Umbilical cord (tissue), 2 donors: ENCODE data around the gene ELANE. TPM values are rescaled to one million over a fixed set of nuclear protein-coding genes. Genes with fewer than 3 reads are reported as not detected.
"Not testable (repeated sequence)": the region's sequence is repeated elsewhere in the genome, so short reads cannot be mapped to it uniquely, and the experiment has no call there.

Experiments
- DNase-seq: peaks from one replicate; pipeline ENCODE4 v3.0.0-alpha.2; 2015; ENCODE audit warnings: low spot score
- total RNA-seq: library from RNA; depleted of rRNA; stranded (reverse); fragments of >200 nt; gene quantifications from one replicate; pipeline ENCODE4 v1.2.3, GENCODE V29; 2014; ENCODE audit warnings: low replicate concordance; ENCODE audit not compliant: insufficient read depth

The ELANE gene
- total RNA-seq, 1 donor from 2014 or later, result not detected

DNA sequence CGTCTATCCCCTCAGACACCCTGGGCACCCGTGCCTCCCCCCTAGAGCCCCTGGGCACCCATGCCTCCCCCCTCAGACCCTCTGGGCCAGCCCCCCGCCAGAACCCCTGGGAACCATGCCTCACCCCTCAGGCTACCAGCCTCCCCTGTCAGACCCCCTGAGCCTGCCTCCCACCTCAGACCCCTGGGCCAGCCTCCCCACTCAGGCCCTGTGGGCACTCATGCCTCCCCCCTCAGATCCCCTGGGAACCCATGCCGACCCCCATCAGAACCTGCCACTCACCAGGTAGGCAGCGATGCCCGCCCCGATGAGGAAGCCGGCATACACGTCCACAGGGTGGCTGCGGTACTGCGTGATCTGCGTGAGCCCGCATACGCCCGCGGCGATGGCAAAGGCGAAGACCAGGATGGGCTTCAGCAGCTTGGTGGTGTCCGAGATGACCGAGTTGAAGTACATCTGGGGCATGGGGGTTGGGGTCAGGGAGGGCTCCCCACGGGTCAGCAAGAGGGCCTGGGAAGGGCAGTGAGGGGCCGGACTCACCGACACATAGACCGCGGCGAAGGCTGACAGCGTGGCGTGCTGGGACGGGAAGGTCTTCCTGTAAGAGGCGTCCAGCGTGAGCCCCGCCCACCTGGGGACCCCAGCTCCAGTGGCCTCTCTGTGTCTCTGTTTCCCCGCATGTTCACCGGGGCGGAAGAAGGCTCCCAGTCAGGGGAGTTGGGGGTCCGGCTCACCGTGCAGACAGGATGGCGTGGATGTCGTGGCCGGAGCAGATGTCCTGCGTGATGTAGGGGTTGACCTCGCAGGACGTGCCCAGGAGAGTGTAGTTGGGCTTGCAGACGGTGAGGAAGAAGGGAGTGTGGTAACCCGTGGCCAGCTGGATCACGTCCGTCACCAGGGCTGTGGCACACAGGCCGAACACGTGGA is 37.7 kb upstream of the ELANE start:
- no peak for DNase-seq

DNA sequence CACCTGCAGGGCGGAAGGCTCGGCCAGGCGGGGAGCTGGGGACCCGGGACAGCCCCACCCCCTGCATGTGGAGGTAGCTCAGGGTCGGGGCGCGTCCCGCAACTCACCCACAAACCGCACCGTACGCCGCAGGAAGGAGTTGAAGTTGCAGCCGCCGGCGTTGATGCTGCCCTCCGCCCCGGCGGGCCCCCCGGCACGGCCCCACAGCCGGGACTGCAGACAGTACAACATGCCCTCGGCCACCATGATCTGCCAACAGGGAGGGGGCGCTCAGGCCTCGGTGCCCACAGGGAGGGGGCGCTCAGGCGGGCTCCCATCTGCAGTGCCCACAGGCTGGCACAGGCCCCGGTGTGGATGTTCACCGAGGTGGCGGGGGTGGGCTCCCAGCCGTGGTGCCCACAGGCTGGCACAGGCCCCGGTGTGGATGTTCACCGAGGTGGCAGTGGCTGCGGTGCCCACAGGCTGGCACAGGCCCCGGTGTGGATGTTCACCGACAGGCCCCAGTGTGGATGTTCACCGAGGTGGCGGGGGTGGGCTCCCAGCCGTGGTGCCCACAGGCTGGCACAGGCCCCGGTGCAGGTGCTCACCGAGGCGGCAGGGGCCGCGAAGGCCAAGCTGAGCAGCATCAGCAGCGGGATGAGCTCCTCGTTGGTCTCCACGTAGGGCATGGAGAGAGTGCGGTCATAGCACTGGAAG is 36.9 kb upstream of the ELANE start:
- DNase-seq, result no peak

DNA sequence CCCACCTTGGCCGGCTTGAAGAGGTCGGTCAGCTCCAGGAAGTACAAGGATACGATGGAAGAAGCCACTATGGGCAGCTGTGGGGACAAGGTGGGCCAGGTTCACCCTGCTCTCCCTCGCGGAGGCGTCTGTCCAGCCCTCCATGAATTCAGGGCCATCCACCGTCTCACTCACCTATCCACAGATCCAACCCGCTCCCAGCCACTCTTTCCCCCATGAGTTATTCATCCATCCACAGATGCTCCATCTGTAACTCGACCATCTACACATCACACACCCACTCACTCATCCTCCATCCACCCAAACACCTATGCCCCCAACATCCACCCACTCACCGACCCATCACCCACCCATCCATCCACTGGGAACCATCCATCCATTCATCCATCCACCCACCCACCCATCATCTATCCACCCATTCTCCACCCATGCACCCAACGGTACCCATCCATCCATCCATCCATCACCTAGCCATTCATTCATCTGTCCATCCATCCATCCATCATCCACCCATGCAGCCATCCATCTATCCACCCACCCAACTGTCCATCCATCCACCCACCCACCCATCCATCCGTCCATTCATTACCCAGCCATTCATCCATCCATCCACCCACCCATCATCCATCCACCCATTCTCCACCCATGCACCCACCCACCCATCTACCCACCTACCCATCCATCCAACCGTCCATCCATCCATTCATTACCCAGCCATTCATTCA is 36.2 kb upstream of the ELANE start:
- DNase-seq, result no peak

DNA sequence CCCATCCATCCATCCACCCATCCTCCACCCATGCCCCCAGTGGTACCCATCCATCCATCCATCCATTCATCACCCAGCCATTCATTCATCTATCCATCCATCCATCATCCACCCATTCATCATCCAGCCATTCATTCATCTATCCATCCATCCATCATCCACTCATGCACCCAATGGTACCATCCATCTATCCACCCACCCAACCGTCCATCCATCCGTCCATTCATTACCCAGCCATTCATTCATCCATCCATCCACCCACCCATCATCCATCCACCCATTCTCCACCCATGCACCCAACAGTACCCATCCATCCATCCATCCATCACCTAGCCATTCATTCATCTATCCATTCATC is 35.6 kb upstream of the ELANE start:
- no peak for DNase-seq

DNA sequence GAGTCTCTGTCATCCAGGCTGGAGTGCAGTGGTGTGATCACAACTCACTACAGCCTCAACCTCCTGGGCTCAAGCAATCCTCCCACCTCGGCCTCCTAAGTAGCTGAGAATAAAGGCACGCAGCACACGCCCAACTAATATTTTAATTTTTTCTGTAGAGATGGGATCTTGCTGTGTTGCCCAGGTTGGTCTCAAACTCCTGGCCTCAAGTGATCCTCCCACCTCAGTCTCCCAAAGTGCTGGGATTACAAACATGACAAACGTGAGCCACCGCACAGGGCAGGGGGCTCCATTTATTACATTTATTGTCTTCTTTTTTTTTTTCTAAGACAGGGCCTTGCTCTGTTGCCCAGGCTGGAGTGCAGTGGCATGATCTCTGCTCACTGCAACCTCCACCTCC is 31.9 kb upstream of the ELANE start:
- DNase-seq, result not testable (repeated sequence)

DNA sequence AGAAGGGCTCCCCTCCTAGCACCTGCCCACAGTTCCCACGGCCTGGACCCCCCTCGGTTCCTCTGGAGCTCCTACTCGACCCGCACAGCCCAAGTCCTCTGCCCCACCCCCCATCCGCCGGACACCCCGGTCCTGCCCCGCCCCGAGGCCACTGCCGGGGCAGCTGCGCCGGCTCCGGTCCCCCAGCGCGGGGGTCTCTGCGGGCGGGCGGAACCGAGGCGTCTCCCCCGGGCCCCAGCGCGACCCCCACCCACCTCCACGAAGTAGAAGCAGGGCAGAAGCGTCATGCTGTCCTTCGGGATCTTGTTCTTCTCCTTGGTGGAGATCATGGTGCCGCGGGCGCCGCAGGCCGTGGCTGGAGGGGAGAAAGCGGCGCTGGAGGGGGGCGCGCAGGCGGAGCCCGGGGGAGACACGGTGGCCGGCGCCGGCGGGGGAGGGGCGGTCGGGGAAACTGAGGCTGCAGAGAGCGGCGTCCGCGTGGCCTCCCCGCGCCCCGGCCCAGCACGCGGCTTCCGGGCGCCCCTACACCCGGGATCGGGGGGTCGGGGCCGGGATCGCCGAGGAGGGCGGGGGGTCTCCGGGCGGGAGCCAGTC is 30.8 kb upstream of the ELANE start:
- no peak for DNase-seq

DNA sequence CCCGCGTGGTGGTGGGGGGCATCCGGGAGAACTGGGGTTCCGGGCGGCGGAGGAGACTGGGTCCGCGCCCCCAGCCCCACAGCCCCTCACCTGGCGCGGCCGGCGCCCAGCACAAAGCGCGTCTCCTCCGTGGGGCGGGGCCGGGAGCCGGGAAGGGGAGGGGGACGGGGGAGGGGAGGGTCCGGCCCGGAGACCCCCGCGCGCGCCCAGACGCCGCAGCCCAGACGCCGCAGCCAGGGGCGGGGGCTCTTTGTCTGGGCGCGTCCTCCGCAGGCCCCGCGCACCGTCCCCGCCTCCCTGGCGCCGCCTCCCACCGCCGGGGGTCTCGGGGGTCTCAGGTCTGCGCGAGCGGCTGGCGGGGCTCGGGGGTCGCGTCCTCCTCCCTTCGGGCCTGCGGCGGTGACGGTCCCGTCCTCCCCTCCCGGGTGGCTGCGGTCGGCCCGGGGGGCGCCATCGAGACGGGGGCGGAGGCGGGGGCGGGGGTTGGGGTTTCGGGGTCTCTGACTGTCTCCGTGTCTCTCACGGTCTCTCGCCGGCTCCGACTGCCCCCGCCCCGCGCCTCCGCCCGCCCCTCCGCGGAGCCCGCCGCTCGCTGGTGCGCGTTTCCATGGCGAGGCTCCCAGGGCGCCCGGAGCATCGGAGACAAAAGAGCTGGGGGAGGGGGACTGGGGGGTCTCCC is 30.1 kb upstream of the ELANE start, which contains the start of gene PLPPR3:
Gene PLPPR3 (minus strand): TSS at position 131 of the 679 bp plus-strand sequence. CDS start 396 bp downstream, outside the sequence.
- DNase-seq, result no peak

DNA sequence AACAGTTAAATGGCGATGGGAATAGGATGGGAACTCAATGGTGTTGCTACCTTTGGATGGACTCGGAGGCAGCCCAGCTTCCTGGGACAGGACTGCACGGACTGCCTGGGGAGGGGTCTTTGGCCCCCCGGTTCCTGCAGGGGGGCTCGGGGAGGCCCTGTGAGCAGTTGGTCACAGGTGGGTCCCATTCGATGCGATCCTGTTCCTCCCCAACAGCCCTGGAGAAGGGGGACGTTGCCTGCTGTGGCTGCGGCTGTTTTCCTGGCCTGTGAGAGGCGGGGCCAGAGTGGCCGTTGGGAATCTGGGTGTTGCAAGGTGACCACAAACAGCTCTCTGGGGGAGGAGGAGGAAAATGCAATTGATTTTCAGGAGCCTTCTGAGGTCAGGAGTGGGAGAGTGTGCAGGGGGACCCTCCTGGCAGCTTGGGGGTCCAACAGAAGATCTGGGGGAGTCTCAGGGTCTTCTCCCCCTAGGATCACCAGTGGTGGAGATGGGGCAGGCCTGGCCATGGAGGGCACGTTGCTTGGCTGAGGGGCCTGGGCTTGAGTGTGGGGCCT is 28.5 kb upstream of the ELANE start:
- no peak for DNase-seq

DNA sequence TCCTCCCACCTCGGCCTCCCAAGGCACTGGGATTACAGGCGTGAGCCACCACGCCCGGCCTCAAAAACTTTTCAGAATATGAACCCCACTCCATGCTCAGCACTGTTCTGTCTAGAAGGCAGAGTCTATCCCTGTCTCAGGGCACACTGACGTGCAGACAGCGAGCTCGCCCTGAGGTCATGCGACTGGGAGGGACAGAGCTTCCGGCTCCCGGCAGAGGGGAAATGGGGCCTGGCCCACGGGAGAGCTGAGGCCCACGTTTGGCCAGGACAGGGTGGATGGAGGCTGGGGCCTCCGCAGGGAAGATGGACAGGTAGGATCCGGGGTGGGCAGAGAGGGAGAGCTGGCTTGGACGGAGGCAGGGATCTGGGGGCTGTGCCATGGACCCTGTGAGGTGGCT is 27.2 kb upstream of the ELANE start:
- no peak for DNase-seq

DNA sequence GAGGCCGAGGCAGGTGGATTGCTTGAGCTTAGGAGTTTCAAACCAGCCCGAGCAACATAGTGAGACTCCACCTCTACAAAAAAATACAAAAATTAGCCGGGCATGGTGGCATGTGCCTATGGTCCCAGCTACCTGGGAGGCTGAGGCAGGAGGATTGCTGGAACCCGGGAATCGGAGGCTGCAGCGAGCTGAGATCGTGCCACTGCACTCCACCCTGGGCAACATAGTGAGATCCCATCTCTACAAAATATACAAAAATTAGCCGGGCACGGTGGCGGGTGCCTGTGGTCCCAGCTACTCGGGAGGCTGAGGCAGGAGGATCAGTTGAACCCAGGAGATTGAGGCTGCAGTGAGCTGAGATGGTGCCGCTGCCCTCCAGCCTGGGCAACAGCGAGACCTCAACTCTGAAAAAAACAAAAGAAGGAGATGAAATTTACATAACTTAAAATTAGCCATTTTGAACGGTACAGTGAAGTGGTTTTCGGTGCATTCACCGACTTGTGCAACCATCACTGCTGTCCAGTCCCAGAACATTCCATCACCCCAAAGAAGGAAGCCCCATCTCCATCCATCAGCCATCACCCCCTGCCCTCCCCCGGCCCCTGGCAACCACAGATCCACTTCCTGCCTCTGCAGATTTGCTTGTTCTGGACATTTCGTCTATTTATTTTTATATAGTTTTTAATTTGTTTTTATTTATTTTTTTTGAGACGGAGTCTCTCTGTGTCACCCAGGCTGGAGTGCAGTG is 26.0 kb upstream of the ELANE start:
- no peak for DNase-seq

DNA sequence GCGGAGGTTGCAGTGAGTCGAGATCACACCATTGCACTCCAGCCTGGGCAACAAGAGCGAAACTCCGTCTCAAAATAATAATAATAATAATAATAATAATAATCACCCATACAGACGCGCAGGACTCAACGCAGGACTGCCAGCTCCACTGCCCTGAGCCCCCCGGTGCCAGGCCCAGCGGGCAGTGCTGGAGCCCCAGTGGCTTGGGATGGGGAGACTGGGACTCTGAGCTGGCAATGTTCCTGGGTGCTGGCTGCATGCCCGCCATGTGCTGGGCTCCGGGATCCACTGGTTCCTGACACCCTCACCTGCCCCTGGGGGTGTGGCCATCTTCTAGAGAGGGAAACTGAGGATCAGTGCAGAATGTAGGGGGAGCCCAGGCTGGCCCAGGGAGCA is 24.8 kb upstream of the ELANE start:
- no peak for DNase-seq

DNA sequence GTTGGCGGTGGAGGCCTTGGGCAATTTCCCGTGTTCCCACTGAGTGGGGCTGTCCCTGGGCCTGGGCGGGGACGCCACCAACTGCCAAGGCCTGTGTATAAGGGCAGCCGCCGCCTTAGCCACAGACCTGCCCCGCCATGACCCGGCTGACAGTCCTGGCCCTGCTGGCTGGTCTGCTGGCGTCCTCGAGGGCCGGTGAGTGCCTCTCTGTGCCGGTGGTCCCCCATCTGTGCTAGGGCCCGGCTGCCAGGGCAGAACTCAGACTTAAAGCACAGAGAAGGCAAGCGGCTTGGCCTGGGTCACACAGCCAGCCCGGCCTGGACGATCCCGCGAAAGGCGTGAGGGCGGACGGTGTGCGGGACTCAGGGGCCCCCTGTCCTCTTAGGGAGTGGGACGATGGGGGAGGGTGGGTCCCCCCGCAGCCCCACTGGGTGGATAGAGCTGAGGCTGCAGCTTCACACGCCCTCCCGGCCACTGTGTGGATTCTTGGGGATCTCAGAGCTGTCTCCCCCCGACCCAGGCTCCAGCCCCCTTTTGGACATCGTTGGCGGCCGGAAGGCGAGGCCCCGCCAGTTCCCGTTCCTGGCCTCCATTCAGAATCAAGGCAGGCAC is 24.3 kb upstream of the ELANE start, which contains the start of gene AZU1:
Gene AZU1 (plus strand): TSS at position 128 of the 612 bp plus-strand sequence. CDS start 10 bp downstream, at position 138.
- no peak for DNase-seq

DNA sequence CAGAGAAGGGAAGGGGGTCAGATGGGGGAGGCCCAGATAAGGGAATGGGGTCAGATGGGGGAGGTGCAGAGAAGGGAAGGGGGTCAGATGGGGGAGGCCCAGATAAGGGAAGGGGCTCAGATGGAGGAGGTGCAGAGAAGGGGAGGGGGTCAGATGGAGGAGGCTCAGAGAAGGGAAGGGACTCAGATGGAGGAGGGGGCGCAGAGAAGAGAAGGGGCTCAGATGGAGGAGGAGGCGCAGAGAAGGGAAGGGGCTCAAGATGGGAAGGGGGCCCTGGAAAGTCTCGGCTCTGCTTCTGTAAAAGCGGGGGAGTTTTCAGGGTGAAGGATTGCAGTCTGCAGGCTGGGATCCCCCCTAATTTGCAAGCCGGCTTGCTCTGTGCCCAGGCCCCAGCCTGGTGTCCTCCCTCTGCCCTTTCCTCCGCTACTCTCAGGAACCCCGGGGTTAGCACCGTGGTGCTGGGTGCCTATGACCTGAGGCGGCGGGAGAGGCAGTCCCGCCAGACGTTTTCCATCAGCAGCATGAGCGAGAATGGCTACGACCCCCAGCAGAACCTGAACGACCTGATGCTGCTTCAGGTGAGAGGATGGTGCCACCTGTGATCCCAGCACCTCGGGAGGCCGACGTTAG is 22.9 kb upstream of the ELANE start:
- DNase-seq, result no peak

DNA sequence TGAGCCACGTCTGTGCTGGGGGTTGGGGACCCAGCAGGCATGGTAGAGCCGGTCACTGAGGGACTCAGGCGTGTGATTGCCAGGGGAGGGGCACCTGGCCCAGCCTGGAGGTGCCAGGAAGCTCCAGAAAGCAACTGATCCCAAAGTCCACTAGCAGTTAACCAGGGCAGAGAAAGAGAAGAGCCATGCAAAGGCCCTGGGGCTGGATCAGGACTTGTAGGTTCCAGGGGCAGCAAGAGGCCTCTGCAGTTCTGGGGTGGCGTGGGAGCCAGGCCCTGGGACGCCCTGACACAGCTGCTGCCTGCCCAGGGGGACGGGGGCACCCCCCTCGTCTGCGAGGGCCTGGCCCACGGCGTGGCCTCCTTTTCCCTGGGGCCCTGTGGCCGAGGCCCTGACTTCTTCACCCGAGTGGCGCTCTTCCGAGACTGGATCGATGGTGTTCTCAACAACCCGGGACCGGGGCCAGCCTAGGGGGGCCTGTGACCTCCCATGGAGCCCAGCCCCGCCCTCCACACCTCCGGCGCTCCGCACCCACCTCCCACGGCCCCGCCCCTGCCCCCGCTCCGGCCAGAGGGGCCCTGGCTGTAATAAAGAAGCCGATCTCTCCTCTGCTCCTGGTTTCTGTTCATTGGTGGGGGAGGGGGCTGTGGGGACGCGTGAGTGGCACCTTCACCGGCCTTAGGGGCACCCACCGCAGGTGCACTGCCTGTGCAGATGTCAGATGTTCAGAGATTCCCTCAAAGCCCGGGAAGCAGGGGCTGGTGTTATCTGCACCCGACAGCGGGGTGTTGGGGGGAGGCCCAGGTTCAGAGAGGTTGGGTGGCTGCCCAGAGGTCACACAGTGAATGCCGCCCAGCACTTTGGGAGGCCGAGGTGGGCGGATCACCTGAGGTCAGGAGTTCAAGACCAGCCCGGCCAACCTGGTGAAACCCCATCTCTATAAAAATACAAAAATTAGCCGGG is 20.4 kb upstream of the ELANE start:
- no peak for DNase-seq

DNA sequence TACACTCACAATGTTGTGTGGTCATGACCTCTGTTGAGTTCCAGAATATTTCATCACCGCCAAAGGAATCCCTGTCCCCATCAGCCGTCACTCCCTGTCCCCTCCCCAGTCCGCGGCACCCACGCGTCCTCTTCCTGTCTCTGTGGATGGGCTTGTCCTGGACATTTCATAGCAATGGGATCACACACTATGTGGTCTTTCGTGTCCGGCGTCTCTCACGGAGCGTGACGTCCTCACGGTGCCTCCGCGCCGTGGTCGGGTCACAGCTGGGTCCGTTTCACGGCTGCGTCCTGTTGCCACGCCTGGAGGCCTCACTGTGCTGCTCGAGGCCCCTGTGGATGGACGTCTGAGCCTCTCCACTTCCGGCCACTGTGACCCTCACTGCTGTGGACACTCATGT is 17.9 kb upstream of the ELANE start:
- DNase-seq, result no peak

DNA sequence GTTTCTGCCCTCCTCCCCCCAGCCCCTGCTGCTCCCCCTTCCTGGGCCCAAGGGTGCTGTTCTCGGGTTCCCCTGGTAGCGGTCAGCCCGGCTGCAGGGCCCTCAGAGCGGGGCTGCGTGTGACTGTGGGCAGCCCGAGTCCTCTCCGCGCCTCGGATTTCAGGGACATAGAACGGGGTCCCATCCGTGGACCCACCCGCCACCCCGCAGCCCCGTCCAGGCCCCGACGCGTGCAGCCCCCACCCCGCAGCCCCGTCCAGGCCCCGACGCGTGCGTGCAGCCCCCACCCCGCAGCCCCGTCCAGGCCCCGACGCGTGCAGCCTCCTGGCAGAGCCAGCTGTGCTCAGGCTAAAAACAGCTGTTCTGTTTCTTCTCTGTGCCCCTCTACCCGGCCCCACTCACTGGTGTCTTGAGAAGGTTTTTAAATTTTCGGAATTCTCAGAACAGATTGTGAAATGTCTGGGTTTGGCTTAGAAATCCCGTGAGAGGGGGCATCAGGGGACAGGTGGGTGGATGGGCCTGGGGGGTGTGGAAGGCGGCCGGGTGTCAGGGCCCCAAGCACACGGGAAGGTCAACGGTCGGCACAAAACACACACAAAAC is 16.8 kb upstream of the ELANE start:
- DNase-seq, result peak; percentile 47

DNA sequence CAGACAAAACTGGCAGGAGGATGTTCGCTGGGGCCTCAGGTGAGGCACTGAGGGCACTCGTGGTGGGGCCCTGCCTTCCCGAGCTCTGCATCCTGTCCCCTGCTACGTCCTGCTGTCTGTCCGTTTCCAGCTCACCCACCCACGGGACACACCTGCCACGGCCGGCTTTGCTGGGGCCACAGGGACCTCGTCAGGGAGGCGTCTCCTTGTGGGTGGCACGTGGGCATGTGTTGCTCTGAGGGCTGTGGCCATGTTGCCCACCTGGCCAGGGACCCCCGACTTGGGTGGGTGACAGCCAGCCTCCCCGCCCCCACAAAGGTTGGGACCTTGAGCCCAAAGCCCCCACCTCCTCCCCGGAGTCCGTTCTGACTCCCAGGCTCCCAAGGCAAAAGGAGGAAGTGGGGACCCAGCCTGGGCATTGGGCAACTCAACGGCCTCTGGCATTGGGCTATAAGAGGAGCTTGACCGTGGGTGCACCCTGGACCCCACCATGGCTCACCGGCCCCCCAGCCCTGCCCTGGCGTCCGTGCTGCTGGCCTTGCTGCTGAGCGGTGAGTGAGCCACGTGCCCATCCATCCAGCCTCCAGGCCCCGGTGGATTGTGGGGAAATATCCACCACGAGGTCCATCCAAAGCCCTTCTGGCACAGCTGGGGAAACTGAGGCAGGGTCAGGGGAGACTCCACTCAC is 11.4 kb upstream of the ELANE start, which contains the start of gene PRTN3:
Gene PRTN3 (plus strand): TSS at position 481 of the 688 bp plus-strand sequence. CDS start 10 bp downstream, at position 491.
- DNase-seq, result no peak
